K562 (cell line): ENCODE data around the gene YBX2. TPM values are rescaled to one million over a fixed set of nuclear protein-coding genes. Genes with fewer than 3 reads are reported as not detected.

Experiments used
- CREM ChIP-seq: IDR thresholded peaks from 2 replicates; pipeline ENCODE4 v1.6.1; 2014; ENCODE audit warnings: antibody characterized with exemption, low read depth
- GATAD2B ChIP-seq: fragments of 450-650 bp; IDR thresholded peaks from 2 replicates; pipeline ENCODE4 v1.6.1; 2017; ENCODE audit warnings: mild to moderate bottlenecking, borderline replicate concordance
- HMGN3 ChIP-seq: IDR thresholded peaks from 2 replicates; pipeline ENCODE4 v1.6.1; 2011; ENCODE audit warnings: borderline replicate concordance, low read depth, mild to moderate bottlenecking, mixed read lengths, low read length; ENCODE audit not compliant: insufficient read length; ENCODE audit errors: extremely low read depth
- MEIS2 ChIP-seq: fragments of 450-650 bp; IDR thresholded peaks from 2 replicates; pipeline ENCODE4 v1.6.1; 2014; ENCODE audit warnings: mild to moderate bottlenecking; ENCODE audit not compliant: partially characterized antibody
- PHF8 ChIP-seq: fragments of 200-600 bp; sonication (generic); IDR thresholded peaks from 2 replicates; pipeline ENCODE4 v1.6.1; 2012; ENCODE audit warnings: mixed run types, mild to moderate bottlenecking, inconsistent platforms, low read length, moderate library complexity, borderline replicate concordance
- POLR2AphosphoS5 ChIP-seq: IDR thresholded peaks from 2 replicates; pipeline ENCODE4 v1.6.1; 2011; ENCODE audit warnings: mild to moderate bottlenecking, low read depth, low read length, moderate library complexity; ENCODE audit not compliant: control insufficient read depth, insufficient read depth
- POLR2B ChIP-seq: fragments of 450-650 bp; IDR thresholded peaks from 2 replicates; pipeline ENCODE4 v1.6.1; 2018; ENCODE audit warnings: low read depth; ENCODE audit not compliant: partially characterized antibody
- POLR2G ChIP-seq: fragments of 200-400 bp; formaldehyde crosslinking; IDR thresholded peaks from 2 replicates; pipeline ENCODE4 v1.6.1; 2017; ENCODE audit warnings: low read depth, mild to moderate bottlenecking, antibody characterized with exemption, low read length, moderate library complexity
- SIN3A ChIP-seq, 2 experiments: fragments of 150-350 bp in 1 of 2; IDR thresholded peaks; 2 replicates each; pipeline ENCODE4 v1.6.1; 2011 to 2016; ENCODE audit warnings: borderline replicate concordance in 2 of 2, low read depth in 2 of 2, low read length in 2 of 2, mild to moderate bottlenecking in 2 of 2, moderate library complexity in 2 of 2; ENCODE audit not compliant: control insufficient read depth in 1 of 2
- SPI1 ChIP-seq: IDR thresholded peaks from 2 replicates; pipeline ENCODE4 v1.6.1; 2011; ENCODE audit warnings: low read depth, low read length, control low read depth, borderline replicate concordance
- ZNF143 ChIP-seq: sonication (generic); formaldehyde crosslinking; IDR thresholded peaks from 2 replicates; pipeline ENCODE4 v1.9.0; 2022; ENCODE audit warnings: mild to moderate bottlenecking, missing genetic modification reagents
- ZNF212 ChIP-seq: fragments of 450-650 bp; formaldehyde crosslinking; IDR thresholded peaks from 2 replicates; pipeline ENCODE4 v1.4.0; 2020; ENCODE audit warnings: mild to moderate bottlenecking
- polyA plus RNA-seq, 8 experiments: library from polyadenylated mRNA; depleted of rRNA in 4 of 8; stranded (reverse) in 5 of 8; unstranded in 3 of 8; fragments of >200 nt; fragmentation: Nextera tagmentation in 2 of 8; fragmentation: Illumina TruSeq in 1 of 8; extraction: Ambion mirVana in 2 of 8; extraction: Trizol in 1 of 8; gene quantifications; 2 replicates each; pipeline versions ENCODE4 v1.2.1 to v1.2.3, GENCODE V29; 2011 to 2014; ENCODE audit warnings: inconsistent platforms in 1 of 8, missing spikeins in 1 of 8
- total RNA-seq, 7 experiments: library from RNA; depleted of rRNA in 6 of 7; stranded (reverse); fragments of >200 nt in 6 of 7; fragmentation: Illumina TruSeq in 2 of 7; extraction: Trizol in 2 of 7; gene quantifications; 2 replicates each; pipeline versions ENCODE4 v1.2.1 to v1.2.3, GENCODE V29; 2011 to 2021; ENCODE audit warnings: low replicate concordance in 1 of 7
- TF ChIP-seq, protein P1 (sequence below): fragments of 250-450 bp; sonication (Bioruptor Pico); IDR thresholded peaks from 2 replicates; pipeline ENCODE4 v1.4.0; 2020; ENCODE audit warnings: mild to moderate bottlenecking
- TF ChIP-seq, protein P2 (sequence below): fragments of 250-450 bp; sonication (Bioruptor Pico); IDR thresholded peaks from 2 replicates; pipeline ENCODE4 v1.4.0; 2020
- TF ChIP-seq, protein P3 (sequence below): fragments of 450-650 bp; IDR thresholded peaks from 2 replicates; pipeline ENCODE4 v1.6.1; 2016; ENCODE audit warnings: antibody characterized with exemption
- TF ChIP-seq, protein P4 (sequence below), 2 experiments: fragments of 250-450 bp in 1 of 2; fragments of 450-650 bp in 1 of 2; sonication (Bioruptor Pico) in 1 of 2; IDR thresholded peaks; 2 replicates each; pipeline versions ENCODE4 v1.6.1 to v1.8.0; 2016 to 2021; ENCODE audit warnings: mild to moderate bottlenecking in 2 of 2, moderate library complexity in 2 of 2, missing compliant biosample characterization in 1 of 2, missing genetic modification characterization in 1 of 2

Gene YBX2
- total and polyA plus RNA-seq, 9 of the 15 experiments (the other 6 are each of a cell fraction or from before 2014, with no cell fraction given) = 0.03 to 0.59 (median 0.27) TPM; not detected in 6

DNA sequence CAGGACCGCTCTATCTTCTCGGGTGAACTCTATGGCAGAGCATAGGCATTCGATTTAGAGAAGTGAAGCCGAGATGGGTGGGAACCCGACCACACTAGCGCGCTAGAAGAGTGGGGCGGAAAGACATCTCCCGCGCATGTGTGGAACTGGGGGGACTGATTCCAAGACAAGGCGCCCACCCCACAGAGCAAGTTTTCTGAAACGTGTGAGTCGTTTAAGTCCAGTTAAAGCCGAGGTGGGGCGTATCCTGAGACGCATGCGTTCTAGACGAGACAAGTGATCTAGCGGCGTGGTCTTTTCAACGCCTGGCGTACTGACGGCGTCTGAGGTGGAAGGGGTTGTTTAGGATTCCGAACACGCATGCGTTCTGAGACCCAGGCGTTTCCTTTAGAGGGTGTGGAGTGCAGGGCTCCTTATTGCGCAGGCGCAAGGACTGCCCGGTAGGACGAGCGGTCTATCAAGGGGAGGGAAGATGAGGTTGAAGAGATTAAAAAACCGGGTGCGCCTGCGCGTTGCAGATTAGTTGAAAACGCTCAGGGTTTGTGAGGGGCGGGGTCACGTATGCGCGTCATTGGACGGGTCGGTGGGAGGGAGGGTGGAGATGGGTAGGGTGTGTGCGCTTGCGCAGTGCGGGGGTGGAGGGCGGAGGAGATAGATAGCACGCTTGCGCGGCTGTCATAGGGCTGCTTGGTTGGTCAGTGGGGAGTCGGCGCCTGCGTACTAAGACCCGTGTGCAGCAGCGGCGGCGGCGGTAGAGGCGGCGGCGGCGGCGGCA is 12.7 kb upstream of the YBX2 start, which contains the start of gene EIF5A (continued):
- TF ChIP-seq, protein P1, sequence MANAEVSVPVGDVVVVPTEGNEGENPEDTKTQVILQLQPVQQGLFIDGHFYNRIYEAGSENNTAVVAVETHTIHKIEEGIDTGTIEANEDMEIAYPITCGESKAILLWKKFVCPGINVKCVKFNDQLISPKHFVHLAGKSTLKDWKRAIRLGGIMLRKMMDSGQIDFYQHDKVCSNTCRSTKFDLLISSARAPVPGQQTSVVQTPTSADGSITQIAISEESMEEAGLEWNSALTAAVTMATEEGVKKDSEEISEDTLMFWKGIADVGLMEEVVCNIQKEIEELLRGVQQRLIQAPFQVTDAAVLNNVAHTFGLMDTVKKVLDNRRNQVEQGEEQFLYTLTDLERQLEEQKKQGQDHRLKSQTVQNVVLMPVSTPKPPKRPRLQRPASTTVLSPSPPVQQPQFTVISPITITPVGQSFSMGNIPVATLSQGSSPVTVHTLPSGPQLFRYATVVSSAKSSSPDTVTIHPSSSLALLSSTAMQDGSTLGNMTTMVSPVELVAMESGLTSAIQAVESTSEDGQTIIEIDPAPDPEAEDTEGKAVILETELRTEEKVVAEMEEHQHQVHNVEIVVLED (CRISPR knock-in tag) = peak; percentile 57
- TF ChIP-seq PHF8 (peak; percentile 68; the same call in 1 of the 2 replicates), SPI1 (peak; percentile 69), HMGN3 (no peak), SIN3A (IDR thresholded peaks at IDR 0.05; ENCODE audit: borderline replicate concordance in 2 of 2, control insufficient read depth in 1 of 2, low read depth in 2 of 2, low read length in 2 of 2) (peak in 1 of 2 experiments; percentile 34; a peak in 1 of 4 replicates), MEIS2 (peak; percentile 96), ZNF143 (CRISPR knock-in tag) (no peak), CREM (peak; percentile 85), POLR2AphosphoS5 (peak; percentile 38; the same call in 1 of the 2 replicates), GATAD2B (no peak), POLR2G (peak; percentile 83), POLR2B (peak; percentile 78), ZNF212 (CRISPR knock-in tag) (no peak)
- TF ChIP-seq, protein P2, sequence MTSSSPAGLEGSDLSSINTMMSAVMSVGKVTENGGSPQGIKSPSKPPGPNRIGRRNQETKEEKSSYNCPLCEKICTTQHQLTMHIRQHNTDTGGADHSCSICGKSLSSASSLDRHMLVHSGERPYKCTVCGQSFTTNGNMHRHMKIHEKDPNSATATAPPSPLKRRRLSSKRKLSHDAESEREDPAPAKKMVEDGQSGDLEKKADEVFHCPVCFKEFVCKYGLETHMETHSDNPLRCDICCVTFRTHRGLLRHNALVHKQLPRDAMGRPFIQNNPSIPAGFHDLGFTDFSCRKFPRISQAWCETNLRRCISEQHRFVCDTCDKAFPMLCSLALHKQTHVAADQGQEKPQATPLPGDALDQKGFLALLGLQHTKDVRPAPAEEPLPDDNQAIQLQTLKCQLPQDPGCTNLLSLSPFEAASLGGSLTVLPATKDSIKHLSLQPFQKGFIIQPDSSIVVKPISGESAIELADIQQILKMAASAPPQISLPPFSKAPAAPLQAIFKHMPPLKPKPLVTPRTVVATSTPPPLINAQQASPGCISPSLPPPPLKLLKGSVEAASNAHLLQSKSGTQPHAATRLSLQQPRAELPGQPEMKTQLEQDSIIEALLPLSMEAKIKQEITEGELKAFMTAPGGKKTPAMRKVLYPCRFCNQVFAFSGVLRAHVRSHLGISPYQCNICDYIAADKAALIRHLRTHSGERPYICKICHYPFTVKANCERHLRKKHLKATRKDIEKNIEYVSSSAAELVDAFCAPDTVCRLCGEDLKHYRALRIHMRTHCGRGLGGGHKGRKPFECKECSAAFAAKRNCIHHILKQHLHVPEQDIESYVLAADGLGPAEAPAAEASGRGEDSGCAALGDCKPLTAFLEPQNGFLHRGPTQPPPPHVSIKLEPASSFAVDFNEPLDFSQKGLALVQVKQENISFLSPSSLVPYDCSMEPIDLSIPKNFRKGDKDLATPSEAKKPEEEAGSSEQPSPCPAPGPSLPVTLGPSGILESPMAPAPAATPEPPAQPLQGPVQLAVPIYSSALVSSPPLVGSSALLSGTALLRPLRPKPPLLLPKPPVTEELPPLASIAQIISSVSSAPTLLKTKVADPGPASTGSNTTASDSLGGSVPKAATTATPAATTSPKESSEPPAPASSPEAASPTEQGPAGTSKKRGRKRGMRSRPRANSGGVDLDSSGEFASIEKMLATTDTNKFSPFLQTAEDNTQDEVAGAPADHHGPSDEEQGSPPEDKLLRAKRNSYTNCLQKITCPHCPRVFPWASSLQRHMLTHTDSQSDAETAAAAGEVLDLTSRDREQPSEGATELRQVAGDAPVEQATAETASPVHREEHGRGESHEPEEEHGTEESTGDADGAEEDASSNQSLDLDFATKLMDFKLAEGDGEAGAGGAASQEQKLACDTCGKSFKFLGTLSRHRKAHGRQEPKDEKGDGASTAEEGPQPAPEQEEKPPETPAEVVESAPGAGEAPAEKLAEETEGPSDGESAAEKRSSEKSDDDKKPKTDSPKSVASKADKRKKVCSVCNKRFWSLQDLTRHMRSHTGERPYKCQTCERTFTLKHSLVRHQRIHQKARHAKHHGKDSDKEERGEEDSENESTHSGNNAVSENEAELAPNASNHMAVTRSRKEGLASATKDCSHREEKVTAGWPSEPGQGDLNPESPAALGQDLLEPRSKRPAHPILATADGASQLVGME (CRISPR knock-in tag) = no peak
- TF ChIP-seq, protein P3, sequence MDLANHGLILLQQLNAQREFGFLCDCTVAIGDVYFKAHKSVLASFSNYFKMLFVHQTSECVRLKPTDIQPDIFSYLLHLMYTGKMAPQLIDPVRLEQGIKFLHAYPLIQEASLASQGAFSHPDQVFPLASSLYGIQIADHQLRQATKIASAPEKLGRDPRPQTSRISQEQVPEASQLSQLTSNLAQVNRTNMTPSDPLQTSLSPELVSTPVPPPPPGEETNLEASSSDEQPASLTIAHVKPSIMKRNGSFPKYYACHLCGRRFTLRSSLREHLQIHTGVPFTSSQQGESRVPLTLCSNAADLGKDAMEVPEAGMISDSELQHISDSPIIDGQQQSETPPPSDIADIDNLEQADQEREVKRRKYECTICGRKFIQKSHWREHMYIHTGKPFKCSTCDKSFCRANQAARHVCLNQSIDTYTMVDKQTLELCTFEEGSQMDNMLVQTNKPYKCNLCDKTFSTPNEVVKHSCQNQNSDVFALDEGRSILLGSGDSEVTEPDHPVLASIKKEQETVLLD = peak; percentile 99
- TF ChIP-seq, protein P4, sequence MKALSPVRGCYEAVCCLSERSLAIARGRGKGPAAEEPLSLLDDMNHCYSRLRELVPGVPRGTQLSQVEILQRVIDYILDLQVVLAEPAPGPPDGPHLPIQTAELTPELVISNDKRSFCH (CRISPR knock-in tag; IDR thresholded peaks at IDR 0.05) = no peak
- TF ChIP-seq, protein P4 (tag; IDR thresholded peaks at IDR 0.05) = no peak
